Activated CD8-positive, alpha-beta T cell treated with anti-CD3 and anti-CD28 coated beads for 36 hours (primary cell): Measurements from ENCODE around the gene TP53BP1. TPM values are rescaled to one million over a fixed set of nuclear protein-coding genes. Genes with fewer than 3 reads are reported as not detected.

ENCODE experiments used
- ATAC-seq: fragments of 200-7000 bp; cut with Tn5 transposase; one replicate; pipeline ENCODE4 v1.10.0; 2021; ENCODE audit warnings: mild to moderate bottlenecking, moderate library complexity
- CTCF ChIA-PET: fragments of 350-600 bp; sonication (Branson Sonifier 250); formaldehyde crosslinking; loops from one replicate; lab custom pipeline; 2021; ENCODE audit warnings: antibody characterized with exemption; lab: Charles Lee
- POLR2A ChIA-PET: fragments of 350-600 bp; sonication (Branson Sonifier 250); formaldehyde crosslinking; loops from one replicate; lab custom pipeline; 2021; ENCODE audit warnings: antibody characterized with exemption; lab: Charles Lee
- DNase-seq: peaks from one replicate; pipeline ENCODE4 v3.0.0-alpha.2; 2020
- H3K27ac Mint-ChIP-seq: one replicate; pipeline ENCODE4 v1.8.0; 2021; ENCODE audit warnings: mild to moderate bottlenecking, mixed read lengths
- H3K27me3 Mint-ChIP-seq: one replicate; pipeline ENCODE4 v1.8.0; 2021; ENCODE audit warnings: mixed read lengths
- H3K36me3 Mint-ChIP-seq: one replicate; pipeline ENCODE4 v1.8.0; 2021; ENCODE audit warnings: low read depth, mixed read lengths
- H3K4me1 Mint-ChIP-seq: one replicate; pipeline ENCODE4 v1.8.0; 2021; ENCODE audit warnings: low read depth, mixed read lengths
- H3K4me3 Mint-ChIP-seq: one replicate; pipeline ENCODE4 v1.8.0; 2021; ENCODE audit warnings: mild to moderate bottlenecking, moderate library complexity, mixed read lengths
- H3K9me3 Mint-ChIP-seq: one replicate; pipeline ENCODE4 v1.8.0; 2021; ENCODE audit warnings: mixed read lengths
- intact Hi-C: fragments of 100-400 bp; cut with micrococcal nuclease; formaldehyde crosslinking; loops from one replicate; pipeline ENCODE4 v1.10.0; 2022
- total RNA-seq, 2 experiments: library from RNA; stranded (reverse); gene quantifications; one replicate each; pipeline ENCODE4 v1.2.3, GENCODE V29; 2021
- TF ChIP-seq, protein P1 (sequence below): fragments of 200-600 bp; IDR thresholded peaks from one replicate; pipeline ENCODE4 v1.8.0; 2022; ENCODE audit warnings: antibody characterized with exemption, mild to moderate bottlenecking

The TP53BP1 gene
- total RNA-seq, 2 experiments from 2014 or later, result 20.6 to 23.0 TPM

- H3K9me3 Mint-ChIP-seq, result no peaks in the 10 kb centered on the region
- CTCF ChIA-PET, result interaction anchor here (0.8 to 1.1 kb wide), 5 partner anchors 9 to 107 kb away, joined by 3 to 5 read pairs (median 4); partner anchors contain the start of gene TP53BP1
- no peak overlapping the region for H3K4me3 Mint-ChIP-seq
- POLR2A ChIA-PET, result interaction anchor here (0.8 kb wide), 1 partner anchor 11 kb away, joined by 3 read pairs; no protein-coding TSS in a partner anchor
- no peaks in the 10 kb centered on the region for H3K27me3 Mint-ChIP-seq
- ATAC-seq (no peak), DNase-seq (no peak)
- no peak overlapping the region for H3K27ac Mint-ChIP-seq
- TF ChIP-seq, protein P1, sequence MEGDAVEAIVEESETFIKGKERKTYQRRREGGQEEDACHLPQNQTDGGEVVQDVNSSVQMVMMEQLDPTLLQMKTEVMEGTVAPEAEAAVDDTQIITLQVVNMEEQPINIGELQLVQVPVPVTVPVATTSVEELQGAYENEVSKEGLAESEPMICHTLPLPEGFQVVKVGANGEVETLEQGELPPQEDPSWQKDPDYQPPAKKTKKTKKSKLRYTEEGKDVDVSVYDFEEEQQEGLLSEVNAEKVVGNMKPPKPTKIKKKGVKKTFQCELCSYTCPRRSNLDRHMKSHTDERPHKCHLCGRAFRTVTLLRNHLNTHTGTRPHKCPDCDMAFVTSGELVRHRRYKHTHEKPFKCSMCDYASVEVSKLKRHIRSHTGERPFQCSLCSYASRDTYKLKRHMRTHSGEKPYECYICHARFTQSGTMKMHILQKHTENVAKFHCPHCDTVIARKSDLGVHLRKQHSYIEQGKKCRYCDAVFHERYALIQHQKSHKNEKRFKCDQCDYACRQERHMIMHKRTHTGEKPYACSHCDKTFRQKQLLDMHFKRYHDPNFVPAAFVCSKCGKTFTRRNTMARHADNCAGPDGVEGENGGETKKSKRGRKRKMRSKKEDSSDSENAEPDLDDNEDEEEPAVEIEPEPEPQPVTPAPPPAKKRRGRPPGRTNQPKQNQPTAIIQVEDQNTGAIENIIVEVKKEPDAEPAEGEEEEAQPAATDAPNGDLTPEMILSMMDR, result peak; percentile 41
- intact Hi-C loops, result no loop called here
- H3K36me3 Mint-ChIP-seq, result peaks cover 14% of the 10 kb centered on the region
- peaks cover 3% of the 10 kb centered on the region for H3K4me1 Mint-ChIP-seq
Observed at GRCh38 chr15:43483297-43484128, 9.4 kb downstream of the TP53BP1 start.

GRCh38 chr15:43473885-43474284 is 19.1 kb downstream of the TP53BP1 start:
- DNase-seq (no peak), ATAC-seq (no peak)
- TF ChIP-seq, protein P1, result no peak
- H3K9me3 Mint-ChIP-seq, result no peaks in the 10 kb centered on the region
- CTCF ChIA-PET, result no interaction called here
- peaks cover 3% of the 10 kb centered on the region for H3K4me1 Mint-ChIP-seq
- H3K27ac Mint-ChIP-seq, result no peak overlapping the region
- no peaks in the 10 kb centered on the region for H3K27me3 Mint-ChIP-seq
- POLR2A ChIA-PET, result no interaction called here
- intact Hi-C loops, result no loop called here
- peaks cover 29% of the 10 kb centered on the region for H3K36me3 Mint-ChIP-seq
- no peak overlapping the region for H3K4me3 Mint-ChIP-seq

GRCh38 chr15:43471975-43472374 is 21.0 kb downstream of the TP53BP1 start:
- peaks cover 3% of the 10 kb centered on the region for H3K4me1 Mint-ChIP-seq
- intact Hi-C loops, result no loop called here
- H3K36me3 Mint-ChIP-seq, result peaks cover 17% of the 10 kb centered on the region
- no peaks in the 10 kb centered on the region for H3K27me3 Mint-ChIP-seq
- no peak overlapping the region for H3K4me3 Mint-ChIP-seq
- ATAC-seq, result no peak
- ChIA-PET POLR2A (no interaction called here), CTCF (no interaction called here)
- no peaks in the 10 kb centered on the region for H3K9me3 Mint-ChIP-seq
- no peak overlapping the region for H3K27ac Mint-ChIP-seq
- DNase-seq, result no peak
- TF ChIP-seq, protein P1, result no peak

GRCh38 chr15:43469867-43470266 is 23.1 kb downstream of the TP53BP1 start:
- TF ChIP-seq, protein P1, result no peak
- Mint-ChIP-seq H3K4me1 (peaks cover 3% of the 10 kb centered on the region), H3K27me3 (no peaks in the 10 kb centered on the region), H3K4me3 (no peak overlapping the region), H3K9me3 (no peaks in the 10 kb centered on the region), H3K36me3 (peaks cover 9% of the 10 kb centered on the region), H3K27ac (no peak overlapping the region)
- ChIA-PET POLR2A (no interaction called here), CTCF (interaction anchor here (0.8 kb wide), 1 partner anchor 12 kb away, joined by 3 read pairs; no protein-coding TSS in a partner anchor)
- intact Hi-C loops, result no loop called here
- ATAC-seq, result peak; percentile 61
- DNase-seq, result no peak

DNA sequence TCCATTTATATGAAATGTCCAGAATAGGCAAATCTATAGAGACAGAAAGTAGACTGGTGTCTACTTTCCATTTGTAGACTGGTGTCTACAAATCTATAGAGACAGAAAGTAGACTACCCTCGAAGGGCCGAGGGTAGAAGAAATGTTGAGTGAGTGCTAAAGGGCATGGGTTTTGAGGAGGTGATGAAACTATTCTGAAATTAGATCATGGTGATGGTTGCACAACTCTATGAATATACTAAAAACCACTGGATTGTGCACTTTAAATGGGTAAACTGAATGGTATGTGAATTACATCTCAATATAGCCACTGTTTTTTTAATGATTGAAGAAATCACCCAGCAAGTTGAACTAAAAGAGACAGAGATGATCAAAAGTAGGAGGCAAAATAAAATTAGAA is 27.9 kb downstream of the TP53BP1 start:
- POLR2A ChIA-PET, result no interaction called here
- intact Hi-C loops, result no loop called here
- no peak overlapping the region for H3K27ac Mint-ChIP-seq
- no peaks in the 10 kb centered on the region for H3K27me3 Mint-ChIP-seq
- TF ChIP-seq, protein P1, result no peak
- peaks cover 12% of the 10 kb centered on the region for H3K36me3 Mint-ChIP-seq
- ATAC-seq (no peak), DNase-seq (no peak)
- no peaks in the 10 kb centered on the region for H3K9me3 Mint-ChIP-seq
- peaks cover 3% of the 10 kb centered on the region for H3K4me1 Mint-ChIP-seq
- no peak overlapping the region for H3K4me3 Mint-ChIP-seq
- CTCF ChIA-PET, result no interaction called here
